Activated CD4-positive, alpha-beta T cell treated with anti-CD3 and anti-CD28 coated beads for 36 hours (primary cell): ENCODE data around the gene DIDO1. TPM values are rescaled to one million over a fixed set of nuclear protein-coding genes. Genes with fewer than 3 reads are reported as not detected.
A peak's percentile ranks its signal among the peaks of the same experiment; 100 is the strongest.
"Not testable (repeated sequence)": the region's sequence is repeated elsewhere in the genome, so short reads cannot be mapped to it uniquely, and the experiment has no call there.

Source experiments
- ATAC-seq: fragments of 200-7000 bp; cut with Tn5 transposase; one replicate; pipeline ENCODE4 v1.10.0; 2021; ENCODE audit warnings: mild to moderate bottlenecking, moderate library complexity
- CTCF ChIA-PET: fragments of 350-600 bp; sonication (Branson Sonifier 250); formaldehyde crosslinking; loops from one replicate; lab custom pipeline; 2021; ENCODE audit warnings: antibody characterized with exemption; lab: Charles Lee
- POLR2A ChIA-PET: fragments of 350-600 bp; sonication (Branson Sonifier 250); formaldehyde crosslinking; loops from one replicate; lab custom pipeline; 2021; ENCODE audit warnings: antibody characterized with exemption, inconsistent platforms; lab: Charles Lee
- DNase-seq: peaks from one replicate; pipeline ENCODE4 v3.0.0-alpha.2; 2020
- H3K27ac Mint-ChIP-seq: one replicate; pipeline ENCODE4 v1.8.0; 2021; ENCODE audit warnings: mixed read lengths
- H3K27me3 Mint-ChIP-seq: one replicate; pipeline ENCODE4 v1.8.0; 2021; ENCODE audit warnings: mixed read lengths
- H3K36me3 Mint-ChIP-seq: one replicate; pipeline ENCODE4 v1.8.0; 2021; ENCODE audit warnings: low read depth, mixed read lengths
- H3K4me1 Mint-ChIP-seq: one replicate; pipeline ENCODE4 v1.8.0; 2021; ENCODE audit warnings: mixed read lengths
- H3K4me3 Mint-ChIP-seq: one replicate; pipeline ENCODE4 v1.8.0; 2021; ENCODE audit warnings: mild to moderate bottlenecking, moderate library complexity, mixed read lengths
- H3K9me3 Mint-ChIP-seq: one replicate; pipeline ENCODE4 v1.8.0; 2021; ENCODE audit warnings: low read depth, mixed read lengths
- intact Hi-C, 2 experiments: fragments of 100-400 bp; cut with DNase I in 1 of 2; cut with micrococcal nuclease in 1 of 2; formaldehyde crosslinking; loops; one replicate each; pipeline versions ENCODE4 v1.14.2 to v1.15.1; 2022 to 2024; cut with DNase I, micrococcal nuclease
- total RNA-seq, 2 experiments: library from RNA; stranded (reverse); gene quantifications; one replicate each; pipeline ENCODE4 v1.2.3, GENCODE V29; 2021

DIDO1 gene
- total RNA-seq, 2 experiments from 2014 or later = 43.7 to 49.7 TPM

- Mint-ChIP-seq H3K4me3 (no peak overlapping the region), H3K36me3 (peaks cover 29% of the 10 kb centered on the region), H3K9me3 (peaks cover 3% of the 10 kb centered on the region), H3K4me1 (peaks cover 28% of the 10 kb centered on the region), H3K27ac (no peak overlapping the region), H3K27me3 (no peaks in the 10 kb centered on the region)
- intact Hi-C loops = loop anchor here in 1 of 2 experiments (2.0 kb wide), 1 partner anchor 71 kb away; no protein-coding TSS in a partner anchor
- POLR2A ChIA-PET = no interaction called here
- CTCF ChIA-PET = no interaction called here
- peak; percentile 35 for DNase-seq
- no peak for ATAC-seq
Observed at GRCh38 chr20:62858058-62858830, 68.1 kb downstream of the DIDO1 start.

GRCh38 chr20:62856931-62857619 lies 69.2 kb downstream of the DIDO1 start:
- DNase-seq (no peak), ATAC-seq (peak; percentile 25)
- peaks cover 35% of the 10 kb centered on the region for H3K36me3 Mint-ChIP-seq
- H3K27ac Mint-ChIP-seq = no peak overlapping the region
- POLR2A ChIA-PET = interaction anchor here (0.6 kb wide), 1 partner anchor 246 kb away, joined by 3 read pairs; no protein-coding TSS in a partner anchor
- peaks cover 2% of the 10 kb centered on the region for H3K9me3 Mint-ChIP-seq
- CTCF ChIA-PET = no interaction called here
- no peak overlapping the region for H3K4me3 Mint-ChIP-seq
- H3K4me1 Mint-ChIP-seq = peaks cover 28% of the 10 kb centered on the region
- H3K27me3 Mint-ChIP-seq = no peaks in the 10 kb centered on the region
- intact Hi-C loops = no loop called here

- Mint-ChIP-seq H3K4me1 (peaks cover 21% of the 10 kb centered on the region), H3K27me3 (no peaks in the 10 kb centered on the region), H3K4me3 (no peak overlapping the region), H3K27ac (no peak overlapping the region), H3K36me3 (peaks cover 35% of the 10 kb centered on the region), H3K9me3 (no peaks in the 10 kb centered on the region)
- intact Hi-C loops = no loop called here
- POLR2A ChIA-PET = no interaction called here
- ATAC-seq (no peak), DNase-seq (no peak)
- CTCF ChIA-PET = interaction anchor here (0.6 to 0.9 kb wide), 2 partner anchors 47 to 216 kb away, joined by 3 read pairs; no protein-coding TSS in a partner anchor
Observed at GRCh38 chr20:62855120-62855519, 71.2 kb downstream of the DIDO1 start.

GRCh38 chr20:62854121-62854520 lies 72.2 kb downstream of the DIDO1 start:
- Mint-ChIP-seq H3K27me3 (no peaks in the 10 kb centered on the region), H3K4me3 (no peak overlapping the region), H3K36me3 (peaks cover 31% of the 10 kb centered on the region), H3K4me1 (peaks cover 13% of the 10 kb centered on the region), H3K27ac (no peak overlapping the region), H3K9me3 (no peaks in the 10 kb centered on the region)
- DNase-seq (no peak), ATAC-seq (no peak)
- POLR2A ChIA-PET = no interaction called here
- intact Hi-C loops = no loop called here
- CTCF ChIA-PET = interaction anchor here (0.9 kb wide), 2 partner anchors 31 to 46 kb away, joined by 3 read pairs; no protein-coding TSS in a partner anchor

- intact Hi-C loops, H3K27ac Mint-ChIP-seq, ATAC-seq, H3K4me3 Mint-ChIP-seq, DNase-seq, POLR2A ChIA-PET, H3K27me3 Mint-ChIP-seq, H3K9me3 Mint-ChIP-seq: not testable (repeated sequence)
- peaks cover 12% of the 10 kb centered on the region for H3K4me1 Mint-ChIP-seq
- CTCF ChIA-PET = interaction anchor here (0.6 to 0.9 kb wide), 2 partner anchors 31 to 34 kb away, joined by 3 read pairs; no protein-coding TSS in a partner anchor
- peaks cover 28% of the 10 kb centered on the region for H3K36me3 Mint-ChIP-seq
Observed at GRCh38 chr20:62853304-62853703, 73.0 kb downstream of the DIDO1 start.

GRCh38 chr20:62852841-62853240 lies 73.5 kb downstream of the DIDO1 start:
- Mint-ChIP-seq H3K4me1 (peaks cover 8% of the 10 kb centered on the region), H3K27ac (no peak overlapping the region), H3K9me3 (no peaks in the 10 kb centered on the region), H3K27me3 (no peaks in the 10 kb centered on the region), H3K36me3 (peaks cover 26% of the 10 kb centered on the region), H3K4me3 (no peak overlapping the region)
- ATAC-seq (no peak), DNase-seq (no peak)
- intact Hi-C loops = no loop called here
- ChIA-PET POLR2A (no interaction called here), CTCF (no interaction called here)

GRCh38 chr20:62852196-62852595 lies 74.1 kb downstream of the DIDO1 start:
- Mint-ChIP-seq H3K4me3 (no peak overlapping the region), H3K27ac (no peak overlapping the region), H3K36me3 (peaks cover 24% of the 10 kb centered on the region), H3K4me1 (peaks cover 4% of the 10 kb centered on the region), H3K9me3 (no peaks in the 10 kb centered on the region), H3K27me3 (no peaks in the 10 kb centered on the region)
- intact Hi-C loops = no loop called here
- DNase-seq (no peak), ATAC-seq (no peak)
- ChIA-PET CTCF (no interaction called here), POLR2A (no interaction called here)

GRCh38 chr20:62850333-62850974 lies 75.9 kb downstream of the DIDO1 start:
- DNase-seq (no peak), ATAC-seq (no peak)
- Mint-ChIP-seq H3K27me3 (no peaks in the 10 kb centered on the region), H3K36me3 (peaks cover 20% of the 10 kb centered on the region), H3K27ac (no peak overlapping the region), H3K9me3 (no peaks in the 10 kb centered on the region), H3K4me3 (no peak overlapping the region), H3K4me1 (no peaks in the 10 kb centered on the region)
- ChIA-PET POLR2A (no interaction called here), CTCF (no interaction called here)
- intact Hi-C loops = no loop called here

GRCh38 chr20:62849431-62849830 lies 76.9 kb downstream of the DIDO1 start:
- Mint-ChIP-seq H3K4me3 (no peak overlapping the region), H3K4me1 (no peaks in the 10 kb centered on the region), H3K9me3 (no peaks in the 10 kb centered on the region), H3K27ac (no peak overlapping the region), H3K36me3 (peaks cover 14% of the 10 kb centered on the region), H3K27me3 (no peaks in the 10 kb centered on the region)
- POLR2A ChIA-PET = no interaction called here
- CTCF ChIA-PET = no interaction called here
- intact Hi-C loops = no loop called here
- no peak for ATAC-seq
- no peak for DNase-seq

GRCh38 chr20:62848917-62849316 lies 77.4 kb downstream of the DIDO1 start:
- CTCF ChIA-PET, ATAC-seq, H3K4me3 Mint-ChIP-seq, intact Hi-C loops, H3K4me1 Mint-ChIP-seq, H3K9me3 Mint-ChIP-seq, H3K27me3 Mint-ChIP-seq, POLR2A ChIA-PET, H3K27ac Mint-ChIP-seq, DNase-seq: not testable (repeated sequence)
- H3K36me3 Mint-ChIP-seq = peaks cover 13% of the 10 kb centered on the region

GRCh38 chr20:62846166-62846890 lies 80.0 kb downstream of the DIDO1 start:
- no peak overlapping the region for H3K27ac Mint-ChIP-seq
- H3K4me1 Mint-ChIP-seq = no peaks in the 10 kb centered on the region
- no peak for DNase-seq
- intact Hi-C loops = no loop called here
- no peak overlapping the region for H3K4me3 Mint-ChIP-seq
- no peaks in the 10 kb centered on the region for H3K27me3 Mint-ChIP-seq
- H3K9me3 Mint-ChIP-seq = no peaks in the 10 kb centered on the region
- POLR2A ChIA-PET = no interaction called here
- peaks cover 4% of the 10 kb centered on the region for H3K36me3 Mint-ChIP-seq
- no peak for ATAC-seq
- CTCF ChIA-PET = no interaction called here
